ENCODE measurements around the gene NLGN1.

NLGN1 gene

DNA sequence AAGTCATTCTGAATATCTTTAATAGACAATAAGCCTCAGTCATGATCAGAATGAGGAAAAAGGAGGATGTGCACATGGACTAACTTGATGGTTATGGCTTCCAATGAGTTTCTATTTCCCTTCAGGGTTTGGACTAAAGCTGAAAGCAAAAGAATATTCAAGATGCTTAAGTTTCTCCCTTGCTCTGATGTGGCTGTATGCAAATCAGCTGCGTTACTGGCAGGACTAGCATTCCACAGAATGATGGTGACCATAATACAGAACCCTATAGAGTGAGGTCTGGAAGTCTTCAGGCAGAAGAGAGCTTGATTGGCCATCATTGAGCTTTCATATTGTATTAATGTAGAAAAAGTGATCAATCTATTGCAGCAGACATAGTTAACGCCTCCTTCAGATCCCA is 466.0 kb downstream of the NLGN1 start:
- FAIRE-seq = no peak

DNA sequence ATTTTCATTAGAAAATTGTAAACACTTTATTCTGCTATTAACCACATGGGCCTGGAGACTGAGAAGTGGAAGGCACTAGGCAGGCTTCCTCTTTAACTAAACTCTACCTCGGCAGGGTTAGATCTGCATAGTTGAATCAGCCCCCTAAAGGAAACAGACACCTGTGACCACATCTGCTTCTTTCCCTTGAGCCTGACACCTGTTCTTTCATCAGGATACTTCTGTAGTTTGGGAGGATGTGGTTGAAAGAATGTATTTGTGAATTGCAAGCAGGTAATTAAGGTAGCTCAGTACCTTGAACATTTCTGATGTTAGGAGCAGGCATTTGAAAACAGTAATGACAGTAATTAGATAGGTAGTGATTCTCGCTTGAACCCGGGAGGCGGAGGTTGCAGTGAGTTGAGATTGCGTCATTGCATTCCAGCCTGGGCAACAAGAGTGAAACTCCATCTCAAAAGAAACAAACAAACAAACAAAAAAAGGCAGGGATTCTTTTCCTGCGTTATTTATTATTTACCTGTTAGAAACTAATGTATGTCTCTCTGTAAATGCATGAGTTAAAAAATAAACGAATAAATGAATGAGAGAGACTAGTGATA is 468.5 kb downstream of the NLGN1 start:
- FAIRE-seq = no peak

DNA sequence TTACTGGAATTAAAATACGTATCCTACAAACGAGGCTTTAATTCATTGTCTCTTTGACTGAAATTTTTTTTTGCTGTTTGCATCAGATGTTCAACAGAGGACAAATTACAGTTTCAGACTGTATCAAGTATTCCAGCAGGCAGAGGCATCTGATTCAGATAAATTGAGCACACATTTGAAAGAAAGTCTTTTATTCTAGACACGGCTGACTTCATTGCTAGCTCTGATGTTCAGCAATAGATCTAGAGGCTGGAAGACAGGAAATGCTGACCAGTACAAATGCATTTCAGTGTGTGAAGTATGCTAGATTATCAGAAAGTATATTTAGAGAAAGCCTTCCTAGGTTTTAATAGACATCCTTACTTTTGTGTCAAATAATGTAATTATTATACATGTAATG is 472.2 kb downstream of the NLGN1 start:
- no peak for FAIRE-seq

DNA sequence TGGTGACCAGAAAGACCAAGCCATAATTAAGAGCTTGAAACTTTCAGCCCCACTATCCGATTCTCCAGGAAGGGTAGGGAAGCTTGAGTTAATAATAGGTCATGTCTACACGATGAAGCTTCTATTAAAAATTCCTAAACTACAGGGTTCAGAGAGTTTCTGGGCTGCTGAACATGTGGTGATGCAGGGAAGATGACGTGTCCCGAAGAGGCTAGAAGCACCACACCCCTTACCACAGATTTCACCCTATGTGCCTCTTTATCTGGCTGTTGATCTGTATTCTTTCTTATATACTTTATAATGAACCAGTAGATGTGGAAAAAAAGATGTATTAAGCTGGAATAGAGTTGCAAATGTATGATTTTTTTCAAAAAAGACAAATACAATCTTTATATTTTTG is 473.4 kb downstream of the NLGN1 start:
- no peak for FAIRE-seq

DNA sequence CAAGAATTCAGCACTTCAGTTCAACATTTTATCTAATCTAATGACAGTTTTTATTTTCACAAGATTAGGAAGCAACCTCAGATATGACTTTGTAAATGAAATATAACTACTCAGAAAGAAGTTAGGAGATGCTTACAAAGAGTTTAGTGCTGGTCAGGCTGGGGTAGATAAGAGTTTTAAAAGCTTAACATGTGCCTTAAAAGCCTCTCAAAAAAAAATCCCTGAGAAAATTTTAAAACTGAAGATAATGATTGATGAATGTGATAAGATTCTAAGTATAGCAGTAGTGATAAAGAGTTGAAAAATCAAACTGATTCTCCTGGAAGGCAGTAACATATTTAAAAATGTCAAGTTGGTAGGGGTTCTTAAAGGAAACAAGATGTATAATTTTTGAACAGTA is 478.2 kb downstream of the NLGN1 start:
- no peak for FAIRE-seq

DNA sequence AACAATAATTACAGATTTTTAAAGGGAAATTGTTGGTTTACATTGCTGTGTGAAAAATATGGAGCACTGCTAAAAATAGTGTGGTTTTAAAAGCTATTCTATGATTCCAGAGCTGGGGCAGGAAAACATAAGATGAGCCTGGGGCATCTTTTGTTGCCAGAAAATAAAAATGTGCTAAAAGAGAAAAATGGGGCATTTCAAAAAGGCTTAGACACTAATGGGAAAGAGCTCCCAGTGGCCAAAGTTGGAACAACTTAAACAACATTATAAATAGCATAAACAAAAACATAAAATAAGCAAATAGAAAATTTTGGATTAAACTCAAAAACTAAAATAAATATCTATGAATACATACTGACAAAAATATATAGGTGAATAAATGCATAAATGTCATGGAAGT is 478.9 kb downstream of the NLGN1 start:
- peak; percentile 16 for FAIRE-seq

DNA sequence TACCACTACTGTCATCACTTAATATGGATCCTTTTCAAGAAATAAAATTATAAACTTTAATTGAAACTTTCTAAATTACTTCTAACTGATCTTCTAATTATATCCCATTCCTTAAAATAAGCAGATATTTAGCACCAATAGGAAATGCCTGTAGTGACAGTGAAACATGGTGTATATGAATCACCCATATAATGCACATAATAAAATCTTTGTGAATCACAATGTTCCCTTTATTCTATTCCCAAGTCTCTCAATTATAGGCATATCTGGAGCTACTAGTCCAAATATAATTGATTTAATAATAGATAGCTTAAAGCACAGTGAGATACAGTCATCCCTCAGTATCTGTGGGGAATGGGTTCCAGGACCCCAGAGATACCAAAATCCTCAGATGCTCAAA is 490.3 kb downstream of the NLGN1 start:
- no peak for FAIRE-seq

DNA sequence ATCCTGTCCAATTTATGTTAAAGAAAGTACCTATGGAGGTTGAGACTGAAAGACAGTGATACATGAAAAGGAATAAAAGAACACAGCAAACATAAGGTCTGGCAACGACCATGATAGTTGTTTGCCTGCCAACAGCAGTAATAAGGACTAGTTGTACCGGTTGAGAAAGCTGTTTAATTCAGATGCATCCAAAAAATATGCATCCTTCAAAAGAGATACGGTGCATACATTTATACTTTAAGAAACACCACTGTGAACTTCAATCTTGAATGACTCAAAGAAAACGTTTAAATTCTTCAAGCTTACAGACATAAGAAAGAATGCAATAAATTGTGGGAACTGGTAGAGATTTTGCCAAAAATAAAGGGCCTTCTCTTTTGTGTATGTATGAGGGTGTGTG is 492.1 kb downstream of the NLGN1 start:
- FAIRE-seq = no peak

DNA sequence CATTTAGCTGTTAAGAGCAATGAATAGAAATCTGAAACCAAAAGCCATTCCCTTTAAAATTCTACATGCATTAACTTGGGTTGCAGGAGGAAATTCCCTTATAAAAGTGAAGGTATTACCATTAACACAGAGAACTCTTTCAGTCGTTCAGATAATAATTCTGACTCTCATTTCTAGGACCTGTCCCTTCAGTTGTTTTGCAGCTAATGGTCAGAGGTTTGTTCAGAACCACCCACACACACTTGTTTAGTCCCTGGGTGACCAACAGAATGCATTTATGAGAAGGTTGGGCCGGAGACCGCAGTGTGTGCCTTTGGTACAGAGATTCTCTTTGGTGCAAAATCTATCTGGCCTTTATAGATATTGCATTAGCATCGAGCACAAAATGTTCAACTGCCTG is 492.5 kb downstream of the NLGN1 start:
- no peak for FAIRE-seq

DNA sequence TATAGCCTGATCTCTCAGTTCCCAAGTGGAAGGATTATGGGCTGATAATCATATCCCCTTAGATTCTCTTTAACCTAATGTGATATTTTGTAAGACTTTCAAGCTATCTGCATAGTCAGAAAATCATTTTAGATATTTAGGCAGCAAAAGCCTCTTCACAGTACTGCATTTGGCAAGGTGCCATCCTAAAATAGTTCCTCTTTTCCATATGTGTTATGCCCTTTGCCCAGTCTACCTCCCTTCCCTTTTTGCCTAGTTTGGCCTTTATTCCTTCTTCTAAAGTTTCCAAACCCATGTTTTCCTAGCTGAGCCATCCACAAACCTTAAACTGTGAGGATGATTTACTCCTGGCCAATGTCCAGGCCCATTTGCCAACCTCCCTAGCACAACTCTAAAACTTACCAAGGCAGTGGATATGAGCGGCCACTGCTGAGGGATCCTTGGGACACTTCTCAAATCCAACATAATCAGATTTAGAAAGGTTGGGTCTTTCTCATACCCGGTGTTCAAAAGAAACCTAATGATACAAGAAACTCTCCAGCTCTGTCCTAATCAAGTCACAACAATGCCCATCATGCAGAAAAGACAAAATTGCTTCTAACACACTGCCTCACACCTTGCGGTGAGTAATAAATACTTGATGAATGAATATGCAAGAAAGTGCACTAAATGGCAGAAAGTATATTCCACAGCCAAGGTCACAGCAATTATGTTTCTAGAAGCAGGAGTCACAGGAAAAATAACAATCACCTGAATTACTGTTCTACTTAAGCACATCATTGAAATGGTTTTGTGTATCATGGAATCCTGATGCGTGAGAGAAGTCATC is 493.9 kb downstream of the NLGN1 start:
- no peak for FAIRE-seq

DNA sequence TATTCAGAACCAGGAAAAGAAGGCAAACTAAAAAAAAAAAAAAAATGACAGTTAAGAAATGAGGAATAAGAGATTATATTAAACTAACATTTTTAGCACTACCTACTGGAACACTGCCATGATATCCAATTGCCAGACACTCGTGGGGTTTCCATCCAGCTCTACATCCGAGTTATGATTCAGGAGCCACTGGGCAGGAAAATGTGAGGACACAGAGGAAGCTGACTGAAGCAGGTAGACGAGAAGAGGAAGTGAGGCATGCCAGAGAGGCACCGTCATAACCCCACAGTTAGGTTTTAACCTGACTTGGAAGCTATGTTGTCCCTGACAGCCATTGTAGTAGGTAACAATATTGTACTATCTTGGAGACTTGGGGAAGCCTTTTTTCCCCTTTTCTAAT is 495.0 kb downstream of the NLGN1 start:
- no peak for FAIRE-seq

DNA sequence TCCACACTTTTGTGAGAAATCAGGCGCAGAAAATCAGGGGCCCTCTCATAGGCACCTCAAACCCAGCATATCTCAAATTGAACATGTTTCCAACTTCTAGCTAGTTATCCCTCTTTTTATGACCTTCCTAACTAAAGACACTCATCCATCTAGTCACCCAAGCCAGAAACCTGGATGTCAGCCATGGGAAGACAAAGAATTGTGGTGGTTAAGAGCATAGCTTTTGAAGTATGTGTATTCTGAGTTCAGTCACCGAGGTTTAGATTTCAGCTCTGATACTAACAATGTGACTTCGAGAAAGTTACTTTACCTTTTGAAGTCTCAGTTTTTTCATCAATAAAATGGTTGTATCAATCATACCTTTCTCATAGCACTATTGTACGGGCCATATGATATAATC is 495.5 kb downstream of the NLGN1 start:
- FAIRE-seq = no peak

DNA sequence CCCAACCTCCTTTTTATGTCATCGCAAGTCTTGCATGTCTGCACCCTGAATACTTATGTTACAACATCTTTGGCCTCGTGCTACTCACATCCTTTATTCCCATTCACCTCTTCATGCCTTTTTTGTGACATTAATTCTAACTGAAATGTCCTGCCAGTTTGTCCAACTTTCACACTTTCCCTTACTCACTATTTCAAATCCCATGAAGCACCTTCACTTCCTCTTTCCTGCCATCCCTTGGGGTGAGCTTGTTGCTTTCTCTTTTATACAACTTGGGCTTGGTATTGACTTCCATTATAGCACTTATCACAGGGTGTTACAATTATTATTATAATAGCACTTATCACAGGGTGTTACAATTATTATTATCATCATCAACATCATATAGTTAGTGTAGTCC is 496.3 kb downstream of the NLGN1 start:
- FAIRE-seq = no peak

DNA sequence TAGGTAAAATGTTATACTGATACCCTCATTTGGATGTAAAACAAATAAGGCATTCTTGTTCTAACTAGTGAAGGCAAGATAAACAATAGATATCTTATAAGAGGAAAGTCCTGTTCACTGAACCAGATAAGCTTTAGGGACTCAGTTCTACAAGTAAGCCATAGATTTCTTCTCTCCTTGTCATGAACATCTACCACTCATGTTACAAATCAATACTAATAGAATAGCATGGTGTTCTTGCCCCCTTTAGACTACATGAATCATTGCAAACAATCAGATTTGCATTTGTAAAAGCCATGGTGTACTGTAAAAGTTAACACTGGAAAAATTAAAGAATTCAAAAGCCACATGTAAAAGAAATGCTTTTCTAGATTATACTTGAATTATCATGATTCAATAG is 500.1 kb downstream of the NLGN1 start:
- no peak for FAIRE-seq

DNA sequence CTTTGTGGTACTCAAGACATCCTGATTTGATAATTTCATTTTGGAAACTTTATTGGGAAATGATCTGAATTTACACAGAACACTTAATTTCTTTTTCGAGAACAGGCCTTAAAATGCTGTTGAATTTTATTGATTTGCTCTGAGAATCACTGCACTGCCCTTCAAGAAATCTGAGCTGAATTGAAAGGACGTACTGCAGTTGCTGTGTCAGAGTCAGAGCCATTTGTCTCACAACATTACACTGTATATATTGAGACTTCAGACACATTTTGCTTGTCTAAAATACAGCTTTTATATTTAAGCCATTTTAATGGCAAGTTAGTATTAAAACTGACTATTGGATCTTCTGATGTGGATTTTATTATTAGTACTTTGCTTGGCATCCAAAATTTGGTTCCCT is 504.1 kb downstream of the NLGN1 start:
- FAIRE-seq = no peak

DNA sequence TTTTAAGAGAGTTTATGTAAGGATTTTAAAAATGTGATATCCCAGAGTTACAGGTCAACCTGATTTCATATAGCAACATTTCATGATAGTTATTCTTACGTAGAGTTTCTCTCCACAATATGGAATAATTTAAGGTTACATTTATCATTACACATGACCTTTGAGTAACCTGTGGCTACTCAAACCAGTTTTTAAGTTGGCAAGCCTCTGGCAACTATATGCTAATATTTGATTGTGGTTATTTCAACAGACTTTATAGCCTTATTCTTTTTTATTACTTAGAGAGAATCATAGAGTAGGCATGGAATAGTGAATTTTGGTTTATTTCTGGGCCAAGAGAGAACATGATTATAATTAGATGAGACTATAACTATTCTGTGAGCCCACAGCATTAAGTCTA is 504.9 kb downstream of the NLGN1 start:
- FAIRE-seq = no peak

DNA sequence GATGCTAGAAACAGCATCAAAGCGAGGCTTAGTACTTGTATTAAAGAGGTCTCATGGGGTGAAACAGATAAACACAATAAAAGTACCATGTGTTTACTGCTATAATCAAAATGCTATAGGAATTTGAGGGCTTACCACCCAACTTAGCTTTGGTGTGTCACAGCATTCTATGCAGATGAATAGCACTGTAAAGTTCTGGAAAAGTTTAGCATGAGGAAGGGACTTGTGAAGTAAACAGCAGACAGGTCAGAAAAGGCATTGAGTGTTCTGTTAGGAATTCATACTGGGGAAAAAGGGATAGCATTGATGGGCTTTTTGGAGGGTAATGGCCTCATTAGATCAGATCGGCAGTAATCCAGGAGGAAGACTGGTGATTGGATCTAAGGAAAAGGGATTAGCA is 505.3 kb downstream of the NLGN1 start:
- no peak for FAIRE-seq

DNA sequence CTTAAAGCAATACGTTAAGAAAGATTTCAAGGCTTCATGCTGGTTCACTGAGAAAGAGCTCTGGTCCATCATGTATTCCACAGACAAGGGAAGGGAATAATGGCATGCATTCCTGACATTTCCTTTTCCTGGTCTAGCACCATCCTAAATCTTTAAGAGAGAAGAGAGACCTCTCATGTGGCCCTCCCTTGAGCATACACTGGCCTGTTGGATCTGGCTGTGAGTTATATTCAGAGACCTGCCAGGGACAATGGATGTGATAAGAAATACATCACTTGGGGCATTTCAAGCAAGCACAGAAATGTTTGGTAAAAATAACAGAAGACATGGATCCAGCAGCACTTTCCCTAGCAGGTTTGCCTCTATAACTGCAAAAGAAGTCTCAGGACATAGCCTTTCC is 507.8 kb downstream of the NLGN1 start:
- FAIRE-seq = no peak

DNA sequence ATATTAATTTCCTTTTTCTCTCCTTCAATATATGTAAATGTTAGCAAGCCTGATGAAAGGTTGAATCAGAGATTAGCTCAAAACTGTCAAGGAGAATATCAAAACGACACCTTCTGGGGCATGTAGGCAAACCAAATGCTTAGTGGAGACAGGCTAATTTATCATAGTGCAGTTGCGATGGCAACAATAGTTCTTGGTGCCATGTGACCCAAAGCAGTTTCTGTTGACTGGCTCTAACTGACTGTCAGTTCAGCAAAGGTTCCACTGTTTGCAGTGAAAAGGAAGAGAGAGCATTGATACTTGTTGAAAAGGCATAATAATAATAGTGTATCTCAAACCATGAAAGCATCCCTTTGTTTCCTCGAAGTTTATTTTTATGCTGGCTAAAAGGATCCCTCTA is 513.9 kb downstream of the NLGN1 start:
- no peak for FAIRE-seq

DNA sequence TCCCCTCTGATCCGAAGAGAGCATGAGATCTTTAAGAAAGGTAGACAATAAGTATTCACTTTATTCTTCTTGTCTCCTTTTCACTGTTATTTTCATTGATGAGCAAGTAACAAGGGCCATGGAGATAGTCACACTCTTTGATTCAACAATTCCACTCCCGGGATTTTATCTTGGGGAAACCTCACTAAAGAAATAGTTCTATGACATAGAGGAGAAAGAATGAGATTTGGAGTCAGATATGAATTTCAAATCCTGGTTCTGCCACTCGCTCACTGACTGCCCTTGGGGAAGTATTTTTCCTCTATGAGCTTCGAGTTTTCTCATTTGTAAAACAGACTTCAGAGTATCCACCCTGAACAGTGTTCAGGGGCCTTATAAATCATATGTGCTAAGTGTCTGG is 514.6 kb downstream of the NLGN1 start:
- no peak for FAIRE-seq

DNA sequence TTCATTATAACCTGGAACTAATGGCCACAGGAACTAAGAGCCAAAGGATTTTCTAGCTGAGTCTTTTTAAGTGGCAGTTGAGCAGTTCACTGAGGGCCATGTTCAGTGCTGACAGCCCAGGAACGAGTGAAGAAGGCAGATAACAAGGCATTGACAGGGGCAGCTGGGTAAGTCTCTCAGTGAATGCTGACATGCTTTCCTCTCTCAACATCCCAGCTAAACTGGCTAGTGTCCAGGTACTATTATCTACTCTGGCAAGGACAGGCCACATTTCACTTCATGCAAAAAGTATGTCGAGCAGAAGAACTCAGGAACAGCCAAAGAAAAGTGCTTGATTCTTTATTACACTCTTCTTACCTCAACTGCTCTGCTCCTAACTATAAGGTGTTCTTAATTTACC is 515.9 kb downstream of the NLGN1 start:
- FAIRE-seq = no peak

DNA sequence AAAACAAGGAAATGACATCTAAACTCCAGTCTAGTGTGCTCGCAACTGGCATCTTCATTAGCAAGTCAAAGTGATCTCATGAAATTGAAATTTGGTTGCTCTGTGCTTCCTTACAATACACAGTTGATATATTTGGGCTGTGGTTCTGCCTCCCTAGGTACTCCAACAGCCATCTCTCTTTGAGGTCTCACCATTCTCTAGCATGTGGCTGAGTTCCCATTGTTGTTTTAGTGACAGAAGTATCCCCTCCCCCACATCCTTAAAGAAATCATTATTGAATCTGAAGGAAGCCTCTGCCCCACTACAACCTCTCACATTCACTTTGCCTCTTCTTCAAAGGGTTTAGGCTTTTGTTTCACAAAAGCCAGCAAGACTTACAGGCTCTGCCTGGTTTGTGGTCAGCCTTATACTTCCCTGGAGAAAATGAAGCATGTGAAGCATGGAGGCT is 516.5 kb downstream of the NLGN1 start:
- no peak for FAIRE-seq

DNA sequence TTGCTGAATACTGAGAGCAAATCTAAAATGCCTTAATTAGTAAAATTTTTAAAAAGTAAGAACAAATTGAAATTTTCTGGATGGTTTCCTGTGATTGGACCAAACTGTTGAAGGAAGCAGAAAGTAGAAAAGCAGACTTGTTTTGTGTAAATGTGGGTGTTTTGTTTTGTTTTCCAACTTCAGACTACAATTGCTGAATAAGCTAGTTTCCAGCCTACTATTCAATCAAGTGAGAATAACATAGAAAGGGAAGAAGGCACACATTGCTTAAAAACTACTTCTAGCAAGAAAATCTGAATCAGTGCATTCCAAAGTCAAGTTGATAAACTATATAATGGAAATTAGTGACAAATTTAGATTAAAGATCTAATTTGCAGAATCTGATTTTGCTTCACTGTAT is 519.3 kb downstream of the NLGN1 start:
- no peak for FAIRE-seq

DNA sequence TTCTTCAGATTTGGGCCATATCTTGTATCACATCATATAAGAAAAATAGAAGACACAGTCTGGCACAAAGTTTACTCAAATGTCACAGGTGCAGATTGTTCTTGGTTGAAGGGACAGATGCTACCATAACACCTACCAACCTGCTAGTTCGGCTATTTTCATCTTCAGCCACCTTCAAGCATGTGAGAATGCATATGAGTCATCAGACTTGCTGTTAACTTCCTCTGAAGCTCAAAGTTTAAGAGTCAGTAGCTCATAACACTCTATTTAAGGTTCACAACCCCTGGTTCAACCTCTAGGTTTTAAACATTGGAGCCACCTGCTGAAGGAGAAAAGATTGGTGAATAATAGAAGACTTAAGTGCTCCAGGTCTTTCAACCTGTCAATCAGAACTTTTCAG is 522.8 kb downstream of the NLGN1 start:
- no peak for FAIRE-seq

DNA sequence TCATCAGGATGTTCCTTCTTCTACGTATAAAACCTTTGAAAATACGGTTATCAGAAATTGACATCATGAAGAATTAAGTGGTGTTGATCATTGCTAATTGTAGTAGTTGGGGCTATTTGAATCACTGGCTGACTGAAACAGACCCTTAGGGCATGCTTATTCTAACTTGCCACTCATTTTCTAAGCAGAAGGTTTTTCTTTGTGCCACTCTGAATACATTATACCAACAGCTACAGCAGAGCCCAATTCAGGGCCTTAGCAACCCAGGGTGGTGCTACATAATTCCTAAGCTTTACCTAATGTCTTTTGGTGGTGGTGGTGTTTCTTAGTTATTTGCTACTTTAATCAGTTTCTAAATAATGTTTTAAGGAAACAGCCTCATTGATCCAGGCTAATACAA is 524.2 kb downstream of the NLGN1 start:
- FAIRE-seq = no peak

All from A204.1 (cell line).